ENCODE measurements around the gene MPG.
"Not testable (repeated sequence)": the region's sequence is repeated elsewhere in the genome, so short reads cannot be mapped to it uniquely, and the experiment has no call there.

Gene MPG

DNA sequence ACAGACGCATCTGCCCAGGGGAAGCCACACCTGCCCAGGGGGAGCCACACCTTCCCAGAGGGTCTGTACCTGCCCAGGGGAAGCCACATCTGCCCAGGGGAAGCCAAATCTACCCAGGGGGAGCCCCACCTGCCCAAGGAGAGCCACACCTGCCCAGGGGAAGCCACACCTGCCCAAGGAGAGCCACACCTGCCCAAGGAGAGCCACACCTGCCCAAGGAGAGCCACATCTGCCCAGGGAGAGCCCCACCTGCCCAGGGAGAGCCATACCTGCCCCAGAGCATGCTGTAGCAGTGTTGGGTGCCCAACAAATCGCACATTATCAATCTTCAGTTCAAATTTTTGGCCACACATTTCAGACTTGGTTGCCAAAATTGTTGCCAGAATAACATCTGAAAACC is 40.8 kb downstream of the MPG start:
- DNase-seq = no peak

DNA sequence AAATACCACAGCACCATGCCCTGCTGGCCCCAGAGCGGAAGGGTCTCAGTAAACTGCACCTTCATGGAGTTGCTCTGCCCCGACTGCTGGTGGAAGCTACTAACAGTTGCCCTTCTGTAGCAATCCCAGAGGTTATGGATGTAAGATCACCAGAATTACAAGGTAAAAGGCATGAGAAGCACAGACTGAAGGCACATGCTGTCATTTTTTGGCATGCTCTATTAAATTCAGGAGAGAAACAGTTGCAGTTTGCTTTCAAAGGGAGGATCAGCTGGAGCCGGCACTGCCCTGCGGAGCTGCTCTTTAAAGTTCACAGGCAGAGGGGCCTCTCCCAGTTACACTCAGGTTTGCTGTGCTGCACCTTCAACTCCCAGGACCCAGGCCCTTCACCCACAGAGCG is 41.3 kb downstream of the MPG start:
- no peak for DNase-seq

DNA sequence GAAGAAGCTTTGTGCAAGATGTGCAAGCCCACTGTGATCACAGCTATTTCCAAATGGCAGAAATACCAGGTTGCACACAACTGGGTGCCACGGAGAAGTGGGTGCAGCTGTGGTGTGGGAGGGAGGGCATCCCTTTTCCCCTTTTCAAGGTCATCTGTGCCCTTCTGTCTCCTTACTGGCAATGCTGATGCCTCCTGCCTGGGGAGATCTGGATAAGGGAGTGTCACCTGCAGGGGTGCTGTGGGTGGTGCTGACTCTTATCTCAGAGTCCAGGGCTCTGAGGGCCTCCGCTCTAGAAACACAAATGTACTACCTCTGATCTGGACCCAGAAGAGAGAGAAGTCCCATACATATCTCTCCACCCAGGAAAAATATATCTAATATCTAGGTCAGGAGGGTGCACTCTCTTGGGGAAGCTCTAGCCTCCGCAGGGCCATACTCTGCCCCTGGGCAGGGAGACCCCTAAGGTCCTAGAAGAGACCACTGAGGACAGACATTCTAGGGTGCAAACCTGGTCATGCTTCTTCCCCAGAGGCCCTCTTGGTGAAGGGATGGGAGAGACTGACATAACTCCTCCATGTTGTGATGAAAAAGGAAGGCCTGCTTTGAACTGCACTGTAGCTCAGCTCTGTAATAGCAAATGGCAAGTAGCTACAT is 41.9 kb downstream of the MPG start:
- no peak for DNase-seq

DNA sequence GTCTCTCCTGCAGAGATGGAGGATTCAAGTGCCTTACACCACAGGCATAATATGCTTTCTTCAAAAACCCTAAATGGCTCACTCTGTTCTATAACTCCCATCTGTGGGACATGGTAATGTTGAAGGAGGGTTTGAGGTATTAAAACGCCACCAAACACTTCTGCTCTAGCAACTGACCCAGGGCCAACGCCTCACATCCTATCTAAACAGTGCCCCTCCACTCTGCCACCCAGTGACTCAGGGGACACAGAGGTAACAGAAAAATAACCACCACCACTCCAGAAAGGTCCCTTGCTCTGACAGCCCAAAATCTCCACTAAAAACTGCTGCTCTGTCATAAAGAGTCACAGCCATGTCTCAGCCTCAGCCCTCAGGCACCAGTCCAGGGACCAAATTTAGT is 42.7 kb downstream of the MPG start:
- no peak for DNase-seq

DNA sequence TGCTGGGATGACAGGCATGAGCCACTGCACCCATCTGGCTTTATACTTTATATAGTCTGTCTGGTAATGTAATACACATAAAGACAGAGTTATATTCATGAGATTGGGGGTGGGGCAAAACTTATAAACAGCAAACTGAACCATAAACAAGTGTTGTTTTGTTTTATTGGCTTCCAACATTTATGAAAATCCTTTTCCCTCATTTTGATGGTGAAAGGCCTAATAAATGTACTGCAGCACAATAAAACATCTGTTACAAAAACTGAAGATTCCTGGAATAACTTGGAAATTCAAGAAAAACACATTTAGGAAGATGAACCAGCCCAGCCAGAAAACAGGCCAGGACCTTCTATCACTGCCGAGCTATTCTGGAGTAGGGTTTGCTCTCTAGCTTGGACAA is 44.3 kb downstream of the MPG start:
- no peak for DNase-seq

DNA sequence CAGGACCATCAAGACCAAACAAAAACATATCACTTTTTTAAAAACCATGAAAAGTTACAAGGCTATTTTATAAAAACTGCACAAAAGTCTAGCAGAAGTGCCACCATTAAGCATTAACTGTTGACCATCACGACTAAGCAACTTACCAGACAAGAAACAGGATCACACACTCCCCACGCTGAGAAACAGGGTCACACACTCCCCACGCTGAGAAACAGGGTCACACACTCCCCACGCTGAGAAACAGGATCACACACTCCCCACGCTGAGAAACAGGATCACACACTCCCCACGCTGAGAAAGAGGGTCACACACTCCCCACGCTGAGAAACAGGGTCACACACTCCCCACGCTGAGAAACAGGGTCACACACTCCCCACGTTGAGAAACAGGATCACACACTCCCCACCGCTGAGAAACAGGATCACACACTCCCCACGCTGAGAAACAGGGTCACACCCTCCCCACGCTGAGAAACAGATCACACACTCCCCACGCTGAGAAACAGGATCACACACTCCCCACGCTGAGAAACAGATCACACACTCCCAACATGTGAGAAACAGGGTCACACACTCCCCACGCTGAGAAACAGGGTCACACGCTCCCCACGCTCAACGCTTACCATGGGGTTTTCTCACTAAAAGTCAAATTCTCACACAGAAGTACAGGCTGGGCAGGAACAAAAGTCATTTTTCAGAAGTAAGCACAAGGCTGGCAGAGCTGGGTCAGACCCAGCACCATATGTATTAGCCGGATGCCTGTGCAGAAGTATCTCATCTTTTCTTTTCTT is 45.7 kb downstream of the MPG start:
- not testable (repeated sequence) for DNase-seq

DNA sequence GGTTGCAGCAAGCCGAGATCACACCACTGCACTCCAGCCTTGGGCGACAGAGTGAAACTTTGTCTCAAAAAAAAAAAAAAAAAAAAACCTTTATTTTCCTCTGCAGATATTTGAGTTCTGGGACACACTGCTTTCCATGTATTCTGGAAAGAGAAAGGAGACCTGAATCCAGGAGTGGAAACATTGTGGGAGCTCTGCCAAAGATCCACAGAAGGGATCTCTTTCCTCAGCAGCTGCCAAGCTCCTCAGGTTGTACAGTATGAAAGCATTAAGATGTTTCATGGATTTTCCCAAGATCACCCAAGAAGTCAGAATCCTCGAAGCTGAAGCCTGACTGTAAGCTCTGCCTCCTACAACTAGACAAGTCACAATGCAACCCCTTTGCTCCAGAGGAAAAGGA is 47.0 kb downstream of the MPG start:
- DNase-seq = no peak

DNA sequence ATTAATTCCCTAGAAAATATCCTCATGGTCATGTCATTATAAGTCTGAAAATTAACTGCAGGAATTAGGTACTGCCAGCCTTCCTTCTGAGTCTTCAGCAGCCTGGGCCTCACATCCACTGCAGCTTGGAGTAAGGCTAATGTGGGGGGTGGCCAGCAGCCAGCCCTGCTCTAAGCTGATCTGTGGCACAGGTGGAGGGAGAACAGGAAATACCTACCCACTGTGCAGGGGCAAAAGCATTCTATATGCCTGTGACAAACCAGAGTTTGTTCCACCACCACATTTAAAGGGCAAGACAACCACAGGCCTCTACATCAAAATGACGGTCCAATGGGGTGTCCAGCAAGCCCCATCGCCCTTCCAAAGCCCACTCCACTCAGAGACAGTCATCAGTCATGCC is 51.0 kb downstream of the MPG start:
- no peak for DNase-seq

DNA sequence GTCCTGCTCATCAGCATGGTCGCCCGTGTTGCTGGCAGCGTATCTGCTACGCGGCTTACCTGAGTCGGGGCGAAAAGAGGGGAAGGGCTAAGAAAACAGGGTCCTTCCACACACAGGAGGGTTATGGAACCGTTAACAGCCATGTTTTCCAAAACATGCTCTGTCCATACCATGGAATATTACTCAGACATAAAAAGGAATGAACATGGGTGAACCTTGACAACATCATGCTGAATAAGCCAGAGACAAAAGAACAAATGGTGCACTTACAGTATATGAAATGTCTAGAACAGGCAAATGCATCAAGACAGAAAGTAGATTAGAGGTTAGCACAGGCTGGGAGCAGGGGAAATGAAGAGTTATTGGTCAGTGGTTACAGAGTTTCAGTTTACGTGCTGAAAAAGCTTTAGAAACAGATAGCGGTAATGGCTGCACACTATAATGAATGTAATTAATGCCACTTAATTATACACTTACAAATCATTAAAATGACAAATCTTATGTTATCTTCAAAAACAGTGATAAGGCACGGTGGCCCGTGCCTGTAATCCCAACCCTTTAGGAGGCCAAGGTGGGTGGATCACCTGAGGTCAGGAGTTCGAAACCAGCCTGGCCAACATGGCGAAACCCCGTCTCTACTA is 52.6 kb downstream of the MPG start:
- DNase-seq = no peak

DNA sequence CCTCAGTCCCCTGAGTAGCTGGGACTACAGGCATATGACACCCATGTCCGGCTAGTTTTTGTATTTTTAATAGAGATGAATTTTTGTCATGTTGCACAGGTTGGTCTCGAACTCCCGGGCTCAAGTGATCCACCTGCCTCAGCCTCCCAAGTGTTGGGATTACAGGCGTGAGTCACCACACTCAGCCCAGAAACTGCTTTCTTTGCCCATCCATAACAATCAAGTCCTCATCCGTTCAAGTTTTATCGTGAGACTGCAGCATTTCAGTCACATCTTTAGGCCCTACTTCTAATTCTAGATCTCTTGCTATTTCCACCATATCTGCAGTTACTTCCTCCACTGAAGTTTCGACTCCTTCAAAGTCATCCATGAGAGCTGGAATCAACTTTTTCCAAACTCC is 54.1 kb downstream of the MPG start:
- DNase-seq = no peak

DNA sequence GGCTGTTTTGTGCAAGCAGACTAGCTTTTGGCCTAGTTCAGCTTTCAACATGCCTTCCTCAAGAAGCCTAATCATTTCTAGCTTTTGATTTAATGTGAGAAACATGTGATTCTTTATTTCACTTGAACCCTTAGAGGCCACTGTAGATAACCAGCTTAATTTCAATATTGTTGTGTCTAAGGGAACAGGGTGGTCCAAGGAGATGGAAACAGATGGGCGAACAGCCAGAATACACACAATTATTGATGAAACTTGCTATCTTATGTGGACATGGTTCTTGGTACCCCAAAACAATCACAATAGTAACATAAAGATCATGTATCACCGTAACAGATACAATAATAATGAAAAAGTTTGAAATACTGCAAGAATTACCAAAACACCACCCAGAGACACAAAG is 55.7 kb downstream of the MPG start:
- DNase-seq = no peak
